Prostate gland (tissue), 2 donors: ENCODE measurements around the gene VWF.

Experiments used
- POLR2A ChIP-seq: fragments of 450-650 bp; IDR thresholded peaks from one replicate; pipeline ENCODE4 v1.6.1; 2016; ENCODE audit warnings: antibody characterized with exemption, mild to moderate bottlenecking
- TF ChIP-seq, protein P1 (sequence below), 4 experiments: fragments of 200-600 bp in 2 of 4; fragments of 450-650 bp in 2 of 4; sonication (generic) in 2 of 4; IDR thresholded peaks; 1 replicate in 3 of 4; 2 replicates in 1 of 4; pipeline ENCODE4 v1.5.1; 2016 to 2019; ENCODE audit warnings: antibody characterized with exemption in 4 of 4, mild to moderate bottlenecking in 2 of 4, moderate library complexity in 2 of 4

GRCh38 chr12:6118891-6119568 is 5.4 kb downstream of the VWF start:
- no peak for TF ChIP-seq POLR2A
- TF ChIP-seq, protein P1, sequence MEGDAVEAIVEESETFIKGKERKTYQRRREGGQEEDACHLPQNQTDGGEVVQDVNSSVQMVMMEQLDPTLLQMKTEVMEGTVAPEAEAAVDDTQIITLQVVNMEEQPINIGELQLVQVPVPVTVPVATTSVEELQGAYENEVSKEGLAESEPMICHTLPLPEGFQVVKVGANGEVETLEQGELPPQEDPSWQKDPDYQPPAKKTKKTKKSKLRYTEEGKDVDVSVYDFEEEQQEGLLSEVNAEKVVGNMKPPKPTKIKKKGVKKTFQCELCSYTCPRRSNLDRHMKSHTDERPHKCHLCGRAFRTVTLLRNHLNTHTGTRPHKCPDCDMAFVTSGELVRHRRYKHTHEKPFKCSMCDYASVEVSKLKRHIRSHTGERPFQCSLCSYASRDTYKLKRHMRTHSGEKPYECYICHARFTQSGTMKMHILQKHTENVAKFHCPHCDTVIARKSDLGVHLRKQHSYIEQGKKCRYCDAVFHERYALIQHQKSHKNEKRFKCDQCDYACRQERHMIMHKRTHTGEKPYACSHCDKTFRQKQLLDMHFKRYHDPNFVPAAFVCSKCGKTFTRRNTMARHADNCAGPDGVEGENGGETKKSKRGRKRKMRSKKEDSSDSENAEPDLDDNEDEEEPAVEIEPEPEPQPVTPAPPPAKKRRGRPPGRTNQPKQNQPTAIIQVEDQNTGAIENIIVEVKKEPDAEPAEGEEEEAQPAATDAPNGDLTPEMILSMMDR (IDR thresholded peaks at IDR 0.05): no peak
